GM12891 (cell line): ENCODE measurements around the gene FMC1.

Experiments
- DNase-seq: peaks from one replicate; pipeline ENCODE4 v3.0.0; 2011; ENCODE audit warnings: low spot score; ENCODE audit not compliant: insufficient read length
- FAIRE-seq: peaks from 2 replicates; lab custom pipeline; 2011; peaks lifted over from hg19 to GRCh38; lab: Jason Lieb, UNC
- PAX5 ChIP-seq: IDR thresholded peaks from 2 replicates; pipeline ENCODE4 v1.6.1; 2011; ENCODE audit warnings: low read length, moderate library complexity, mild to moderate bottlenecking; ENCODE audit not compliant: insufficient read depth, severe bottlenecking
- POLR2A ChIP-seq: IDR thresholded peaks from 2 replicates; pipeline ENCODE4 v1.6.1; 2011; ENCODE audit warnings: low read depth, low read length, control low read depth
- POLR2AphosphoS5 ChIP-seq: IDR thresholded peaks from 2 replicates; pipeline ENCODE4 v1.6.1; 2011; ENCODE audit warnings: low read depth, low read length, control low read depth
- POU2F2 ChIP-seq: IDR thresholded peaks from 2 replicates; pipeline ENCODE4 v1.6.1; 2011; ENCODE audit warnings: low read depth, mild to moderate bottlenecking, control low read depth, low read length, moderate library complexity
- SPI1 ChIP-seq: IDR thresholded peaks from 2 replicates; pipeline ENCODE4 v1.6.1; 2011; ENCODE audit warnings: low read depth, low read length, control low read depth
- TAF1 ChIP-seq: IDR thresholded peaks from 2 replicates; pipeline ENCODE4 v1.6.1; 2011; ENCODE audit warnings: low read depth, low read length, control low read depth

FMC1 gene

GRCh38 chr7:139360210-139360947 lies 19.2 kb downstream of the FMC1 start:
- FAIRE-seq (no peak), DNase-seq (peak; percentile 73)
- TF ChIP-seq POLR2AphosphoS5 = peak; percentile 53
- no peak for TF ChIP-seq PAX5
- peak; percentile 87 for TF ChIP-seq POLR2A
- no peak; the same call in 1 of the 2 replicates for TF ChIP-seq POU2F2
- TF ChIP-seq TAF1 = peak; percentile 85
- TF ChIP-seq SPI1 = no peak

- no peak for FAIRE-seq
- TF ChIP-seq SPI1 = no peak
- no peak for TF ChIP-seq POU2F2
- no peak for TF ChIP-seq TAF1
- TF ChIP-seq POLR2AphosphoS5 = no peak
- TF ChIP-seq PAX5 = no peak
- no peak for TF ChIP-seq POLR2A
These were observed 19.8 kb downstream of the FMC1 start for GRCh38 chr7:139360948-139361307.

GRCh38 chr7:139361523-139361922 lies 20.4 kb downstream of the FMC1 start:
- DNase-seq (no peak), FAIRE-seq (no peak)
- TF ChIP-seq PAX5 (no peak), POLR2AphosphoS5 (no peak), TAF1 (no peak), SPI1 (no peak), POU2F2 (no peak), POLR2A (no peak)

More at GRCh38 chr7:139360948-139361307, 19.8 kb downstream of the FMC1 start:
- no peak for DNase-seq

GRCh38 chr7:139362302-139362701 lies 21.2 kb downstream of the FMC1 start:
- FAIRE-seq (no peak), DNase-seq (no peak)
- TF ChIP-seq POU2F2 = no peak
- TF ChIP-seq PAX5 = no peak
- no peak for TF ChIP-seq SPI1
- TF ChIP-seq TAF1 = no peak
- no peak for TF ChIP-seq POLR2A
- no peak for TF ChIP-seq POLR2AphosphoS5

GRCh38 chr7:139362981-139363380 lies 21.8 kb downstream of the FMC1 start:
- no peak for FAIRE-seq
- no peak for TF ChIP-seq PAX5
- TF ChIP-seq POLR2A = no peak
- TF ChIP-seq SPI1 = no peak
- no peak for TF ChIP-seq POU2F2
- no peak for TF ChIP-seq POLR2AphosphoS5
- TF ChIP-seq TAF1 = no peak
- DNase-seq = no peak

- no peak for TF ChIP-seq POLR2A
- TF ChIP-seq SPI1 = no peak
- TF ChIP-seq TAF1 = no peak
- DNase-seq = no peak
- FAIRE-seq = no peak
These were observed 24.2 kb downstream of the FMC1 start for GRCh38 chr7:139365336-139365735.

GRCh38 chr7:139366400-139366799 lies 25.3 kb downstream of the FMC1 start:
- TF ChIP-seq PAX5 (no peak), POLR2A (no peak), POU2F2 (no peak), SPI1 (no peak), POLR2AphosphoS5 (no peak), TAF1 (no peak)
- DNase-seq = no peak
- FAIRE-seq = no peak

GRCh38 chr7:139367438-139368155 lies 26.5 kb downstream of the FMC1 start:
- FAIRE-seq (no peak), DNase-seq (no peak)
- TF ChIP-seq POU2F2 (no peak), PAX5 (no peak), TAF1 (no peak), SPI1 (no peak), POLR2A (no peak), POLR2AphosphoS5 (no peak)

GRCh38 chr7:139370301-139370942 lies 29.3 kb downstream of the FMC1 start:
- FAIRE-seq (no peak), DNase-seq (no peak)
- no peak for TF ChIP-seq POLR2A
- TF ChIP-seq TAF1 = no peak
- no peak for TF ChIP-seq SPI1
- no peak for TF ChIP-seq POU2F2

GRCh38 chr7:139370943-139371313 lies 29.8 kb downstream of the FMC1 start:
- FAIRE-seq = no peak
- no peak for DNase-seq

More at GRCh38 chr7:139370943-139371313, 29.8 kb downstream of the FMC1 start:
- no peak for TF ChIP-seq POU2F2
- no peak for TF ChIP-seq POLR2AphosphoS5
- TF ChIP-seq PAX5 = no peak
- no peak for TF ChIP-seq SPI1
- no peak for TF ChIP-seq POLR2A
- no peak for TF ChIP-seq TAF1
